HEK293 (cell line): ENCODE data around the gene COL4A3.

Experiments used
- CTCF ChIP-seq: fragments of 450-650 bp; formaldehyde crosslinking; IDR thresholded peaks from 2 replicates; pipeline ENCODE4 v1.5.1; 2016; ENCODE audit warnings: missing biosample characterization, missing genetic modification characterization
- EGR2 ChIP-seq: fragments of 450-650 bp; formaldehyde crosslinking; IDR thresholded peaks from 2 replicates; pipeline ENCODE4 v1.5.1; 2016; ENCODE audit warnings: low read depth, missing biosample characterization, missing genetic modification characterization
- HIC1 ChIP-seq: fragments of 450-650 bp; formaldehyde crosslinking; IDR thresholded peaks from 2 replicates; pipeline ENCODE4 v1.5.1; 2016; ENCODE audit warnings: missing biosample characterization, missing genetic modification characterization
- HOXA7 ChIP-seq: sonication (generic); formaldehyde crosslinking; IDR thresholded peaks from 2 replicates; pipeline ENCODE4 v1.8.1; 2022; ENCODE audit warnings: missing genetic modification reagents, borderline replicate concordance
- KLF1 ChIP-seq: fragments of 450-650 bp; formaldehyde crosslinking; IDR thresholded peaks from 2 replicates; pipeline ENCODE4 v1.5.1; 2016; ENCODE audit warnings: missing biosample characterization, missing genetic modification characterization
- KLF16 ChIP-seq: fragments of 450-650 bp; formaldehyde crosslinking; IDR thresholded peaks from 2 replicates; pipeline ENCODE4 v1.5.1; 2017; ENCODE audit warnings: missing biosample characterization, missing genetic modification characterization
- KLF9 ChIP-seq: fragments of 450-650 bp; formaldehyde crosslinking; IDR thresholded peaks from 2 replicates; pipeline ENCODE4 v1.5.1; 2016; ENCODE audit warnings: missing biosample characterization, missing genetic modification characterization, low read depth
- PATZ1 ChIP-seq: fragments of 450-650 bp; formaldehyde crosslinking; IDR thresholded peaks from 2 replicates; pipeline ENCODE4 v1.5.1; 2016; ENCODE audit warnings: missing biosample characterization, missing genetic modification characterization
- PRDM1 ChIP-seq: fragments of 450-650 bp; formaldehyde crosslinking; IDR thresholded peaks from 2 replicates; pipeline ENCODE4; 2016; ENCODE audit warnings: missing biosample characterization, missing genetic modification characterization
- PRDM4 ChIP-seq: fragments of 450-650 bp; formaldehyde crosslinking; IDR thresholded peaks from 2 replicates; pipeline ENCODE4 v1.5.1; 2017; ENCODE audit warnings: missing biosample characterization, missing genetic modification characterization
- SCRT1 ChIP-seq: fragments of 450-650 bp; formaldehyde crosslinking; IDR thresholded peaks from 2 replicates; pipeline ENCODE4 v1.5.1; 2016; ENCODE audit warnings: missing biosample characterization, missing genetic modification characterization, borderline replicate concordance
- SP7 ChIP-seq: fragments of 450-650 bp; formaldehyde crosslinking; IDR thresholded peaks from 2 replicates; pipeline ENCODE4 v1.5.1; 2016; ENCODE audit warnings: missing biosample characterization, missing genetic modification characterization
- ZEB2 ChIP-seq: fragments of 450-650 bp; formaldehyde crosslinking; IDR thresholded peaks from 2 replicates; pipeline ENCODE4 v1.5.1; 2016; ENCODE audit warnings: missing biosample characterization, missing genetic modification characterization
- ZNF114 ChIP-seq: fragments of 450-650 bp; formaldehyde crosslinking; IDR thresholded peaks from 2 replicates; pipeline ENCODE4 v1.5.0; 2017; ENCODE audit warnings: missing biosample characterization, missing genetic modification characterization
- ZNF16 ChIP-seq: fragments of 450-650 bp; formaldehyde crosslinking; IDR thresholded peaks from 2 replicates; pipeline ENCODE4 v1.5.1; 2016; ENCODE audit warnings: low read depth, missing biosample characterization, missing genetic modification characterization
- ZNF175 ChIP-seq: fragments of 450-650 bp; formaldehyde crosslinking; IDR thresholded peaks from 2 replicates; pipeline ENCODE4 v1.5.1; 2016; ENCODE audit warnings: missing biosample characterization, missing genetic modification characterization
- ZNF221 ChIP-seq: fragments of 450-650 bp; formaldehyde crosslinking; IDR thresholded peaks from 2 replicates; pipeline ENCODE4 v1.5.1; 2017; ENCODE audit warnings: missing biosample characterization, missing genetic modification characterization, borderline replicate concordance
- ZNF280C ChIP-seq: fragments of 450-650 bp; formaldehyde crosslinking; IDR thresholded peaks from 2 replicates; pipeline ENCODE4 v1.5.1; 2016; ENCODE audit warnings: missing biosample characterization, missing genetic modification characterization
- ZNF341 ChIP-seq: fragments of 450-650 bp; formaldehyde crosslinking; IDR thresholded peaks from 2 replicates; pipeline ENCODE4; 2016; ENCODE audit warnings: low read depth, missing biosample characterization, missing genetic modification characterization
- ZNF394 ChIP-seq: fragments of 450-650 bp; formaldehyde crosslinking; IDR thresholded peaks from 2 replicates; pipeline ENCODE4 v1.5.1; 2016; ENCODE audit warnings: missing biosample characterization, missing genetic modification characterization, mild to moderate bottlenecking, moderate library complexity, borderline replicate concordance
- ZNF555 ChIP-seq: fragments of 450-650 bp; formaldehyde crosslinking; conservative IDR thresholded peaks from 2 replicates; pipeline ENCODE4 v1.5.1; 2017; ENCODE audit warnings: missing biosample characterization, mild to moderate bottlenecking, missing genetic modification characterization, inconsistent platforms
- ZNF558 ChIP-seq: fragments of 450-650 bp; formaldehyde crosslinking; IDR thresholded peaks from 2 replicates; pipeline ENCODE4 v1.5.1; 2016; ENCODE audit warnings: missing biosample characterization, missing genetic modification characterization
- ZNF561 ChIP-seq: fragments of 450-650 bp; IDR thresholded peaks from 2 replicates; pipeline ENCODE4 v1.5.1; 2018; ENCODE audit warnings: missing biosample characterization, missing genetic modification characterization, borderline replicate concordance
- ZNF629 ChIP-seq: fragments of 450-650 bp; formaldehyde crosslinking; IDR thresholded peaks from 2 replicates; pipeline ENCODE4 v1.5.1; 2017; ENCODE audit warnings: missing biosample characterization, missing genetic modification characterization
- ZNF692 ChIP-seq: fragments of 450-650 bp; formaldehyde crosslinking; IDR thresholded peaks from 2 replicates; pipeline ENCODE4 v1.5.1; 2016; ENCODE audit warnings: missing biosample characterization, missing genetic modification characterization
- ZNF776 ChIP-seq: fragments of 450-650 bp; formaldehyde crosslinking; IDR thresholded peaks from 2 replicates; pipeline ENCODE4 v1.5.0; 2017; ENCODE audit warnings: missing biosample characterization, missing genetic modification characterization, borderline replicate concordance
- ZSCAN16 ChIP-seq: fragments of 450-650 bp; formaldehyde crosslinking; IDR thresholded peaks from 2 replicates; pipeline ENCODE4 v1.5.1; 2016; ENCODE audit warnings: missing biosample characterization, missing genetic modification characterization
- ZSCAN23 ChIP-seq: fragments of 450-650 bp; formaldehyde crosslinking; IDR thresholded peaks from 2 replicates; pipeline ENCODE4 v1.5.1; 2016; ENCODE audit warnings: missing biosample characterization, missing genetic modification characterization

Gene COL4A3

GRCh38 chr2:227163998-227164762 is at the start of gene COL4A3, which contains the start of gene COL4A4 (continued):
- TF ChIP-seq PATZ1 (peak; percentile 76), ZNF692 (tag by site-specific recombination) (peak; percentile 42; the same call in 1 of the 2 replicates), KLF16 (tag by site-specific recombination) (peak; percentile 77), SCRT1 (tag by site-specific recombination) (no peak), ZNF776 (tag by site-specific recombination) (no peak), HIC1 (tag by site-specific recombination) (peak; percentile 83), ZNF561 (tag by site-specific recombination) (no peak), ZNF341 (peak; percentile 90), EGR2 (tag by site-specific recombination) (peak; percentile 32; the same call in 1 of the 2 replicates), ZNF16 (no peak), ZNF629 (tag by site-specific recombination) (no peak), KLF1 (tag by site-specific recombination) (peak; percentile 99), CTCF (tag by site-specific recombination) (peak; percentile 39), ZNF114 (tag by site-specific recombination) (no peak), SP7 (0 out of 2 replicates have a peak, but pooled peaks have one; percentile 60), ZNF555 (tag by site-specific recombination) (no peak), PRDM1 (no peak), ZNF558 (no peak), ZEB2 (peak; percentile 38; the same call in 1 of the 2 replicates), ZSCAN16 (tag by site-specific recombination) (no peak), PRDM4 (no peak), ZNF394 (tag by site-specific recombination) (no peak), ZNF221 (no peak), ZNF175 (tag by site-specific recombination) (no peak), ZSCAN23 (tag by site-specific recombination) (no peak), HOXA7 (no peak), ZNF280C (no peak), KLF9 (tag by site-specific recombination) (peak; percentile 89)
